Skin epidermis (tissue), 12 donors: ENCODE results near the gene AKR1C3.
"Not testable (repeated sequence)": the region's sequence is repeated elsewhere in the genome, so short reads cannot be mapped to it uniquely, and the experiment has no call there.

Experiments
- H3K27ac ChIP-seq, 21 experiments: fragments of 200-600 bp; sonication (generic) in 11 of 21; one replicate each; pipeline ENCODE4 v1.5.0; 2020; ENCODE audit warnings: mild to moderate bottlenecking in 3 of 21, inconsistent platforms in 2 of 21, moderate library complexity in 2 of 21
- H3K4me3 ChIP-seq, 7 experiments: fragments of 200-600 bp; sonication (generic) in 2 of 7; one replicate each; pipeline ENCODE4 v1.5.0; 2020; ENCODE audit warnings: inconsistent platforms in 2 of 7, mild to moderate bottlenecking in 2 of 7, moderate library complexity in 1 of 7

AKR1C3 gene

GRCh38 chr10:5094265-5095205 lies at the start of gene AKR1C3:
Gene AKR1C3 (plus strand): TSS chr10:5094414. CDS start chr10:5094445, 31 bp downstream.
- H3K27ac ChIP-seq, result peak within 1 kb of the TSS in 18 of 21 experiments; percentile 5 to 78 (median 45)
- H3K4me3 ChIP-seq, result peak within 1 kb of the TSS; percentile 31 to 45 (median 36)

DNA sequence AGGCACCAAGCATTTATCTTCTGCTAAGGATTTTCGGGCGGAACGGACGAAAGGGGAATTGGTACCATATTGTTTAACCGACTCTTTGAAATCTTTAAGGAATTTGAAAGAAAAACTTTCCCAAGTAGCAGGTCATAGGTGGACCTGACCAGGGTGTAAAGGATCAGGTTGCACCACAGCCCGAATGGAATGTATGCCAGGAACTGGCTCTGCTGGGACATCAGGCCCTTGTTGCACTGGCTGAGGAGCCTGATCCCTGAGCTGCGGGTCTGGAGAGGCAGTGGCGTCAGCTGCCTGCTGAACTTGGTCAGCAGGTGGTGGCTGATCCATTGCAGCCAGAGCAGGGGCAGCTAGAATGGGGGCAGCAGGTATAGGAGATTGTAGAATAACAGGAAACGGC lies 49.1 kb upstream of the AKR1C3 start:
- Histone ChIP-seq H3K27ac (no peak overlapping the region), H3K4me3 (no peak overlapping the region)

- Histone ChIP-seq H3K4me3 (no peak overlapping the region), H3K27ac (no peak overlapping the region)
Observed at GRCh38 chr10:5046410-5046809, 47.8 kb upstream of the AKR1C3 start.

- H3K27ac ChIP-seq, H3K4me3 ChIP-seq: not testable (repeated sequence)
Observed at GRCh38 chr10:5047055-5047454, 47.2 kb upstream of the AKR1C3 start.

DNA sequence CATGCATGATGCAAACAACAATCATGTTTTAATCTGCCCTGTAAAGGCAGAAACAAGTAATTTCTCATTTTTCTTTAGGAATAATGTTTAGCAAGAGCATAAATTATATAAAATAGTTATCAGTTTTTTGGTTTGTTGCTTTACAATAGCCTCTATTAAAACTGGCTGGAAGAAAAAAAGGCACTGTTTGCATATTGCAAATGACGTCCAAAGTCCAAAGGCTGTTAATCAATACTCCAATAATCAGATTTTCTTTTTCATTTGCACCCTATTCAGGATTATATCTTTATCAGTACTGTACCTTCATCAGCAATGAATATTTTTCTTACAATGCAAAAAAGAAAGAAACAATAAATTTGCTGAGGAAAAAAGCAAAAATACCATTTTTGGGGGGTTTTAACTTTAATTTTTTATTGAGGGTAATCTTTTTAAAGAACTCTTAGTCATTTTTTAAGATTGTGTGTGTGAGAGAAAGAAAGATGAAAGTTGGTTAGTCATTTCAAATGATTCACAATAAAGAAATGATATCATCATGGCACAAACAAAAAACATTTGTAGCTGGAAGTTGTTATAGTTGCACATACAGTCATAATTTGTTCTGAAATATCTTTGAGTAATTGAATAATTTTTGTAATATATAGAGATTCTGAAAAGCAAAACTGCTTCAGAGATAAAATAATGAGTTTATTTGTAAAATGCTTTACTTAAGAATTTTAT lies 46.1 kb upstream of the AKR1C3 start:
- H3K27ac ChIP-seq, result no peak overlapping the region

DNA sequence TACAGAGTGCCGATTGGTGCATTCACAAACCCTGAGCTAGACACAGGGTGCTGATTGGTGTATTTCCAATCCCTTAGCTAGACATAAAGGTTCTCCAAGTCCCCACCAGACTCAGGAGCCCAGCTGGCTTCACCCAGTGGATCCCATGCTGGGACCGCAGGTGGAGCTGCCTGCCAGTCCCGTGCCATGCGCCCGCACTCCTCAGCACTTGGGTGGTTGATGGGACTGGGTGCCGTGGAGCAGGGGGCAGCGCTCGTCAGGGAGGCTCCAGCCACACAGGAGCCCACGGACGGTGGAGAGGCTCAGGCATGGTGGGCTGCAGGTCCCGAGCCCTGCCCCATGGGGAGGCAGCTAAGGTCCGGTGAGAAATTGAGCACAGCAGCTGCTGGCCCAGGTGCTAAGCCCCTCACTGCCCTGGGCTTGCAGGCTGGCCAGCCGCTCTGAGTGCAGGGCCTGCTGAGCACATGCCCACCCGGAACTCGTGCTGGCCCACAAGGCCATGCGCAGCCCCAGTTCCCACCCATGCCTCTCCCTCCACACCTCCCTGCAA lies 41.2 kb upstream of the AKR1C3 start:
- H3K27ac ChIP-seq, H3K4me3 ChIP-seq: not testable (repeated sequence)

More for the DNA sequence above, 46.1 kb upstream of the AKR1C3 start:
- H3K4me3 ChIP-seq, result no peak overlapping the region

- H3K27ac ChIP-seq, H3K4me3 ChIP-seq: not testable (repeated sequence)
Observed at GRCh38 chr10:5054831-5055230, 39.4 kb upstream of the AKR1C3 start.

DNA sequence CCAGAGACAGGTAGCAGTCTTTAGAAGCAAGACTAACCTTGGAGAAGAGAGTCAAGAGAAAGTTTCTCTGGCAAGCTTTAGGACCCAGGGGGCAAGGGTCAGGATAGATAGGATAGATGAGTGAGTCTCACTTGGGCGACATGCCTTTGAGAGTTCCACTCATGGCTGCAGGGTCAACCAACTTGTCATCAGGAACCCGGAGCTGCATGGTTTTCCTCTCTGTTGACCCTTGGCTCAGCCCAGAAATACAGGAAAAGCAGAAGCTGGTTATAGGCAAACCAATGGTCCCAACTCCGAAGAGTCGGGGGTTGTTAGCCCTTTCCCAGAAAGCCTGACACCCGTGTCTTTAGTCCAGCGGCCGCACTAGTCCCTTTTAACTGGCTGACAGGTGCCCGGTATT lies 34.9 kb upstream of the AKR1C3 start:
- H3K4me3 ChIP-seq, H3K27ac ChIP-seq: not testable (repeated sequence)

DNA sequence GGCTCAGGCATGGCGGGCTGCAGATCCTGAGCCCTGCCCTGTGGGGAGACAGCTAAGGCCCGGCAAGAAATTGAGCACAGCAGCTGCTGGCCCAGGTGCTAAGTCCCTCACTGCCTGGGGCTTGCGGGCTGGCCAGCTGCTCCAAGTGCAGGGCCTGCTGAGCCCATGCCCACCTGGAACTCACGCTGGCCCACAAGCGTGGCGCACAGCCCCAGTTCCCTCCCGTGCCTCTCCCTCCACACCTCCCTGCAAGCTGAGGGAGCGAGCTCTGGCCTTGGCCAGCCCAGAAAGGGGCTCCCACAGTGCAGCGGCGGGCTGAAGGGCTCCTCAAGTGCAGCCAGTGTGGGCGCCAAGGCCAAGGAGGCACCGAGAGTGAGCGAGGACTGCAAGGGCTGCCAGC lies 33.4 kb upstream of the AKR1C3 start:
- not testable (repeated sequence) for H3K27ac ChIP-seq, H3K4me3 ChIP-seq

GRCh38 chr10:5064656-5065055 lies 29.6 kb upstream of the AKR1C3 start:
- H3K4me3 ChIP-seq, result no peak overlapping the region

GRCh38 chr10:5068274-5068984 lies 25.8 kb upstream of the AKR1C3 start:
- H3K27ac ChIP-seq, result no peak overlapping the region
- no peak overlapping the region for H3K4me3 ChIP-seq

More at GRCh38 chr10:5064656-5065055, 29.6 kb upstream of the AKR1C3 start:
- no peak overlapping the region for H3K27ac ChIP-seq

DNA sequence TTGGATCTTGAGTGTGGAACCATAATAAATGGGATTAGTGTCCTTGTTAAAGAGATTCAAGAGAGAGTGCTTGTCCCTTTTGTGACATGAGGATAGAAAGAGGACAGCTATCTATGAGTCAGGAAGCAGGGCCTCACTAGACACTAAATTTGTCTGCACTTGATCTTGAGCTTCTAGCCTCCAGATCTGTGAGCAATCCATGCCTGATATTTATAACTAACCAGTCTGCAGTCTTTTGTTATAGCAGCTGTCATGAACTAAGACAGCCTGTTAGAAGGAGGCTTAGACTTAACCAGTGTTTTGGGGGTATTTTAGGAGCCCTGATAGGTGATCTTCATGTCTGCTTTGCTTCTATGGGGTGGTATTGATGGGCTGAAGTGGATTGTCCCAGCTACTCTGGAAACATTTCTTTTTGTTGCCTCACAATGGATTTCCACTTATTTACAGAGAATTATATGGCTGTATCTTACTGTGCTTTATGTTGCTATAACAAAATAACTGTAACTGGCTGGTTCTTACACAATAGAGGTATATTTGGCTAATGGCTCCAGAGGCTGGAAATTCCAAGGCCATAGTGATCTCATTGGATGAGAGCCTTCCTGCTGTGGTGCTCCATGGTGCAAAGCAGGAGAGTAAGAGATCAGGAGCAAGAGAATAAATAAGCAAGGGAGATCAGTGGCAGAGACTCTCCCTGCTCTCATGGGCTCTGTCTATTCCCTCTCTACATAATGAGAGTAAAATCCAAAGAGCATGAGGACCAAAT lies 23.4 kb upstream of the AKR1C3 start:
- Histone ChIP-seq H3K27ac (peak overlapping the region in 18 of 21 experiments; percentile 20 to 83 (median 70)), H3K4me3 (no peak overlapping the region)

- Histone ChIP-seq H3K4me3 (no peak overlapping the region), H3K27ac (peak overlapping the region in 19 of 21 experiments; percentile 20 to 83 (median 70))
Observed at GRCh38 chr10:5071411-5072198, 22.6 kb upstream of the AKR1C3 start.

DNA sequence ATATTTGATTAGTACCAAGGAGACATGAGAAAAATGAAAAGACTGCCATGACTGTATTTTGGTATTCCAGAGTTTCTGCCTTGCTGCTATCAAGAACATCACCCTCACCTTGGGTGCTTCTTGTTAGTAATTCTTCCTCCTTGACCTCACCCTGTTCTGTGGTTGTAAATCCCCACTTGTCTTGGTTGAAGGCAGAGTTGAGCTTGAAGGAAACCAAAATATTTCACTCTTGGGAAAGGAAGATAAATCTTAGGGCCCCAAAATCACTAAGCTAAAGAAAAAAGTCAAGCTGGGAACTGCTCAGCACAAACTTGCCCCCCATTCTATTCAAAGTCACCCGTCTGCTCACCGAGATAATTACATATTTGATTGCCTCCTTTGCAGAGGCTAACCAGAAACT lies 20.6 kb upstream of the AKR1C3 start:
- no peak overlapping the region for H3K27ac ChIP-seq

GRCh38 chr10:5076615-5077014 lies 17.6 kb upstream of the AKR1C3 start:
- Histone ChIP-seq H3K27ac (peak overlapping the region in 2 of 21 experiments; percentile 5 to 20), H3K4me3 (no peak overlapping the region)

More for the DNA sequence above, 20.6 kb upstream of the AKR1C3 start:
- H3K4me3 ChIP-seq, result no peak overlapping the region

DNA sequence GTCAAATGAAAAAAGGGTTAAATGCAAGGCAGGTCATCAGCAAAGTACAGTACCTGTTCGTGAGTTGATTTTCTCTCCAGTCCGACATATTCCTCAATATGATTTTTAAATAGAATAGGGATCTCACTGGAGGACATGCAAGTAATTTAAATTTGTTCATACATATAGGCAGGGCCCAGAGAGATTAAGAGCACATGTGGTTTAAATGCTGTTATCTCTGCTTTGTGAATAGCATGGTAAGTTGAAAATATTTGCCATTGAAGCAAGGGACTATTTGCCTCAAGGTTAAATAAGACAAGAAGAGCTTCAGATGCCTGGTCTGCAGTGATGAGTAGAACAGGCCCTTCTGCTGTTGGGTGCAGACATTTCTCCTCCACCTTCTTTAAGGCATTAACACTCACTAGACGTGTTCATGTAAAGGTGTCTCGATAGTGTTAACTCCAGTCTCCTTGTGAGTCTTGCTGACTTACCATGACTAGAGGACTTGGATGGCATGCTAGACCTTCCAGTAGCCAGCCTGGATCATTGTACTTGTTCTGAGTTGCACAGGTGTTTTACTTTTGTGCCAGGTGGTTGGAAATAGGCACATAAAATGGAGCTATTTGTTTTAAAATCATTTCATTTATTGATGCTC lies 15.6 kb upstream of the AKR1C3 start:
- no peak overlapping the region for H3K4me3 ChIP-seq
- H3K27ac ChIP-seq, result no peak overlapping the region

- H3K27ac ChIP-seq, result no peak overlapping the region
- H3K4me3 ChIP-seq, result no peak overlapping the region
Observed at GRCh38 chr10:5079306-5079830, 14.8 kb upstream of the AKR1C3 start.

DNA sequence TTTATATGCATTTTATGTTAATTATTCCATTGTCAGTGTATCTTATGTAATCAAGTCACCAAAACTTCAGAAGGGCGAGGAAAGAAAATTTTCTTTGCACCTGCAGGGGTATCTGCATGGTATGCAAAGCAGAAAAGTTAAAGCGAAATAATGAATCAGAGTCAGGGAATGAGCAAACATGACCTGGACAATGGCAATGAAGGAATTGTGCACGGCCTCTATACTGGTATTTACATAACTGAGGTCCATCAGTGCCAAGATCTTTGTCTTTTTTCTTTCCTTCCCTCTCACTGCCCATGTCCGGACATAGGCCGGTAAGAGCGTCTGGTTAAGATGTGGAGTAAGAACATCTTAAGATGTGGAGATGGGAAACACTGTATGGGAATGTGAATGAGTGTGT lies 14.4 kb upstream of the AKR1C3 start:
- Histone ChIP-seq H3K27ac (no peak overlapping the region), H3K4me3 (no peak overlapping the region)
